ENCODE results near the gene COL16A1.

The COL16A1 gene

DNA sequence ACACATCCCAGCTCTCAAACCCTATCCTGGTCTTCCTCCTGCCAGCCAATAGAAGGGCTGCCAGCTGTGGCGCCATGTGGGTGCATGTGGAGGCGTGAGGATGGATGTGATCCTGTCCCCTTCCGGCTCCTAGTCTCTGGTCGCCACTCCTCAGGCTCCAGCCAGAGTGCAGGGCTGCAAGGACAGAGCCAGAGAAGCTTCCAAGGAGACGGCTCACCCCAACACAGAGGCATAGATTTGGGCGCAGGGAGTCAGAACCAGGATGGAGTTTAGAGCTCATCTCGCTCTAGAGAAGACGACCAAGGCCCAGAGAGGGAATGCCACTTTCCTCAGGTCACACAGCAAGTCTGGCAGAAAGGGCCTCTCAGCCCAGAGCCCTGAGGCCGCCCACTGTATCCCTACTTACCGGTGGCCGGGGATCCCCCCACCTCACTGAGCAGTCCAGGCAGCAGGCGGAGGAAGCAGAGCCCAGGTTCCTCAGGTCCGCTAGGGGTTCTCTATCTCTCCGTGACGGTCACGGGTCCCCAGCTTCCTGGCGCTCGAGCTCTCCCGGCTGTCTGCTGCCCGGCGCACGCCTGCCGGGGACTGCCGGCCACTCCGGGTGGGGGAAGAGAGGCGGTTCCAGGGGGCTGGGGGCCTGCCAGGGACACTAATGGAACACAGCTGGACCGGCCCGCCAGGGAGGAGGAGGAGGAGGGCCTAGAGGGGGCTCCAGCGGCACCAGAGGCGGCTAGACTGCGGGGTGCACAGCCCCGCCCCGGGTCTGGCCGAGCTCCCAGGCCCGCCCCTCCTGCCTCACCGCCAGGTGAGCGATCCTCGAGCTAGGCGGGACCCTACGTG is at the start of gene COL16A1:
TSS of gene COL16A1 (minus strand) at position 587 of the 840 bp plus-strand sequence. CDS start 1,824 bp downstream, outside the sequence.
- DNase-seq, result peak; percentile 53

- no peak for DNase-seq
Observed at GRCh38 chr1:31752952-31753475, 49.2 kb upstream of the COL16A1 start.

- no peak for DNase-seq
Observed at GRCh38 chr1:31752258-31752657, 48.4 kb upstream of the COL16A1 start.

- no peak for DNase-seq
Observed at GRCh38 chr1:31751822-31752241, 48.0 kb upstream of the COL16A1 start.

DNA sequence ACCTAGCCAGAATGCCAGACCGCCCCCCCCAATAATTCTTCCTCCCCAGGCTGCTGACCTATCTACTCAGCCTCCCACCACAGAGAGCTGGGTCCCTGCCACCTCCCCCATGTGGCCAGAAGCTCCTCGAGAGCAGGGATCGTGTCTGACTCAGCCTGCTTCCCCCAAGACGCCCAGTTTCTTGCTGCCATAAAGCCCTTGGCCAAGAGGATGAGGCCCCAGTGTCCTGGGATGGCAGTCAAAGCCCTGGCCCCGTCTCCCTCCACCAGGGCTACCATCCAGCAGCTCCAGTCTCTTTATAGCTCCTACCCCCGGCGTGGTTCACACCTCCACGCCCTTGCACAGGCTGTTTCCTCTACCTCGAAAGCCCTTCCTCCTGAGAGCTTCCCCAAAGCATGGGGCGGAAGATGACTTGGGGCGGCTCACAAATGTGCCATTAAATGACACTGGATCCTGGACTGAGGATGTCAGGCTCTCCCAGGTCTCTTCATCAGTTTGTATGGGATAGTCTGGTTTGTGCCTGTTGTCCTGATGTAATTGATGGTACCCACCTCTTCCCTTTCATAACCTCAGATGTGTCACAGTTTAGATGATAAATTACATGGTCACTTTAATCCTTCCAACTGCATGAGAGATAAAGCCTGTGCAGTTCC is 47.2 kb upstream of the COL16A1 start:
- peak; percentile 83 for DNase-seq

DNA sequence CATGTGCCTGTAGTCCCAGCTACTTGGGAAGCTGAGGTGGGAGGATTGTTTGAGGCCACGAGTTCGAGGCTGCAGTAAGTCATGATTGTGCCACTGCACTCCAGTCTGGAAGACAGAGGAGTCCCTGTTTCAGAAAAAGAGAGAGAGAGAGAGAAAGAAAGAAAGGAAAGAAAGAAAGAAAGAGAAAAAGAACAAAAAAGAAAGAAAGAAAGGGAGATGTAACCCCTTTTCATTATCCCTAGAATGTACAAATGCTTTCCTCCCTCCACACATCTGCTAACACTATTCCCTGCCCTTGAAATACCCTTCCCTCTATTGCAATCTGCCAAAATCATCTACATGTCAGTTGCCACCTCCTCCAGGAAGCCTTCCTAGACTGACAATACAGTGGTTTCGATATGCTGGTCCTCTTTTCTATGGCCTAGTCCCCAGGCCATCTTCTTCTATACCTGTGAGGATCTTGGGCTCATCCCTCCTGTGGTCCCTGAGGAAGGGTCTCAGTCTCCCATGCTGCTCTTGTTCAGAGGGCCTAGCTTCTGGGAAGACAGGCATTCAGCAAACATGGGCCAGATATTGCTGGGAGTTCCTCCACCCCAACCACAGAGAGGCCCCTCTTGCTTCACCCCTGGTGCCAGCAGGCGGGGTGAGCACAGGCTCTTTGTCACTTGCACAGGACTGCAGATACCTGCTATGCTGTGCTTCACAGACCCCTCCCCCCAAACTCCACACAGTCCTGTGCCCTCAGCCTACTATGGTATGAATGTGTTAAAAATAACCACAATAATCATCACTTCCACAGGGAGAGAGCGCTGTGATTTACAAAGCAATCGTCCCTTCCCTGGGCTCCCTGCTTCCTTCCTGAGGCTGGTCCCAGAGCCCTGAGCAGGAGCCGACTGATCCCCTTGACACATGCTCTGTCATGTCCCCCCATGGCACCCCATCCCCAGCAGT is 46.2 kb upstream of the COL16A1 start:
- DNase-seq, result no peak

DNA sequence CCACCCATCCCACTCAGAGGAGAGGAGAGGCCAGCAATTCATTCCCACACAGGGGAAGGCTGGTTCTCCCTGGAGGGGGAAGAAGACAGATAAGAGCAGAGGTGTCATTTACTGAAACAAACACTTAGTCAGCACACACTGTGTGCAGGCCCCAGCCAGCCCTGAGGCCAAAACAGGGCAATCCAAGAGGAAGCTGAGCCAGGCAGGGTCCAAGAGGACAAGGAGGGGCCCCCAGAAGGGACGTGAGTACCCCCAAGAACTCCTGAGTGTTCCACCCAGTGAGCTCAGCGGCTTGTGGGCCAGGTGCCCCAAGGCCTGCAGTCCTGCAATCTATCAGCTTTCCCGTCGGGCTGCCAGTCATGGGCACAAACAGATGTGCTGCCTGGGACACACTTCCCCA is 44.5 kb upstream of the COL16A1 start:
- peak; percentile 30 for DNase-seq

GRCh38 chr1:31747304-31747703 is 43.5 kb upstream of the COL16A1 start:
- DNase-seq, result no peak

- no peak for DNase-seq
Observed at GRCh38 chr1:31746687-31747086, 42.9 kb upstream of the COL16A1 start.

DNA sequence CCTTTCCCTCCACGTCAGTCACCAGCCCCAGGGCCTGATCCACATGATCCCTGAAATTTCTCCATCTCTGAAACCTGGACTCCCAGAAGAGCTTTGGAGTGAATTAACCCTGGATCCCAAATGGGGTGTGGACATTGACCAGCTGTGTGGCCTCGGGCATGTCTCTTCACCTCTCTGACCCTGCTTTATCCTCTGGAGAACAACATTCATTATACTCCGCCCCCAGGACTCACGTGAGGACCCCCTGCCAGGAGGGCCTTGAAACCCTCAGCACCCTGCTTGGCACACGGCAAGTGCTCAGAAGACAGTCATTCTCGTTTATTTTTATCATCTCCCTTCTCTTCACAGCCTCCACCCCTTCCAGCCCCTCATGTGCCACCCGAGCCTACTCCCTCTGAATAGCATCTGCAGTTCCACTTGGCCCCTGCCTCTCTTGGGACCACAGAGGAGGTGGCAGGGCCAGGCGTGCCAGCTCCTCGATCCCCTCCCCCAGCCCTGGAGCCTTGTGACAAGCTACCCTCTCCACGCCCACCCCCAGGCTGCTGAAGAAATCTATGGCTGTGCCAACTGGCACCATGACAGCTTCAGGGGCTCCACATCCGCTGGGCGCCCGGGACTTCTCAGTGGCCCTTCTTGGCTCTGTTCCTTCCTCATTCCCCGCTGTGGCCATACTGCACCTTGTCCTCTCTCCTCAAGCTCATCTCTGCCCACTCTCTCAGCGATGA is 42.3 kb upstream of the COL16A1 start:
- no peak for DNase-seq

DNA sequence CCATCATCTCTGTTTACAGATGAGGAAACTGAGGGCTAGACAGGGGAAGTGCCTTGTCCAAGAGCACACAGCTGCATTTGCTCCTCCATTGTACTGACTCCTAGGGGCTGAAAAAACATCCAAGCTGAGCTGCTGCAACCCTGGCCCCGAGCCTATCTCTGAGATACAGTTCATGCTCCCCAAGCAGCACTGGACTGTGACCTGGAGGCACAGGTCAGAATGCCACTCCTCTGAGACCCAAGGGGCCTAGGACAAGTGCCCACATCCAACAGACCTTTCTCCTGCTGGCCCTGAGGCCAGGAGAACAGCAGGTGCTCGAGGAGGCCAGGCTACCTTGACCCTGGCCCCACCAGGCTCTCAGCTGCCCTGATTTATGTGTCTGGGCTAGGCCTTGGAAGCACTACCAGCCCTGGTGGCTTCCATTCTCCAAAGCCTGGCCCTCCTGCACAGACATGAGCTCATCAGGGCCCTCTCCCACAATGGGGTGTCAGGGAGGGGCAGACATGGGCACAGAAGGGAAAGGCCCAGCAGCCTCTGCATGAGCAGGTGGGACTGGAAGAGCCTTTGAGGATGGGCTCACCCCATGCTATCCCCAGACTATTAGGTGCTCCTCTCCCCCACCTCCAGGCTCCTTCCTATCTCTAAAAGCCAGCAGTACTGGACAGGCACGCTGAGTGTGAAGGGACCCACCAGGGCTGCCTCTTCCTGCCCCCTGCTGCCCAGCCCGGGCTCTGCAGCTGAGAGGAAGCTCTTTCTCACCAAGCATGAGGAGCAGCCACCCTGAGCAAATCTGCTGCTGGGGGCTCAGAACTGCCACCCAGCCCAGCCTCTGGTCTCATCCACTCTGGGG is 41.5 kb upstream of the COL16A1 start:
- DNase-seq, result peak; percentile 63

GRCh38 chr1:31744165-31744888 is 40.5 kb upstream of the COL16A1 start:
- DNase-seq, result no peak

- no peak for DNase-seq
Observed at GRCh38 chr1:31742462-31743212, 38.8 kb upstream of the COL16A1 start.

DNA sequence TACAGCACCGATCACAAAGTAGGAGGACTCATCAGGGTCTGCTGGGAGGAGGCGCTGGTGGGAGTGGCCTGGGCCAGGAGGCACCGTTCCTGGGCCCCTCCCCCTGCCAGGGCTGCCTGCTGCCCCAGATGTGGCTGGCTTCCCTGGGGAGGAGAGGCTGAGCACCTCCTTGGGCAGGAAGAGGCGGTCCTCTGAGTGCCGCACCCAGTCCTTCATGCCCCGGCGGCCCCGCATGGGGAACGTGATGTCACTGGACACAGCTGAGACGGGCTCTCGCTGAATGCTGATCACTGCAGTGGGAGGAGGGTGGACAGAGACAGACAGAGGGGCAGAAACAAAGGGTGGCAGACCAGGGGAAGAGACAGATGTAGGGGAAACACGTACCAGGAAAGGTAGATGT is 35.5 kb upstream of the COL16A1 start:
- no peak for DNase-seq

- DNase-seq, result no peak
Observed at GRCh38 chr1:31736675-31737074, 32.9 kb upstream of the COL16A1 start.

GRCh38 chr1:31735571-31735970 is 31.8 kb upstream of the COL16A1 start:
- DNase-seq, result no peak

GRCh38 chr1:31734582-31735107 is 30.8 kb upstream of the COL16A1 start:
- peak; percentile 25 for DNase-seq

DNA sequence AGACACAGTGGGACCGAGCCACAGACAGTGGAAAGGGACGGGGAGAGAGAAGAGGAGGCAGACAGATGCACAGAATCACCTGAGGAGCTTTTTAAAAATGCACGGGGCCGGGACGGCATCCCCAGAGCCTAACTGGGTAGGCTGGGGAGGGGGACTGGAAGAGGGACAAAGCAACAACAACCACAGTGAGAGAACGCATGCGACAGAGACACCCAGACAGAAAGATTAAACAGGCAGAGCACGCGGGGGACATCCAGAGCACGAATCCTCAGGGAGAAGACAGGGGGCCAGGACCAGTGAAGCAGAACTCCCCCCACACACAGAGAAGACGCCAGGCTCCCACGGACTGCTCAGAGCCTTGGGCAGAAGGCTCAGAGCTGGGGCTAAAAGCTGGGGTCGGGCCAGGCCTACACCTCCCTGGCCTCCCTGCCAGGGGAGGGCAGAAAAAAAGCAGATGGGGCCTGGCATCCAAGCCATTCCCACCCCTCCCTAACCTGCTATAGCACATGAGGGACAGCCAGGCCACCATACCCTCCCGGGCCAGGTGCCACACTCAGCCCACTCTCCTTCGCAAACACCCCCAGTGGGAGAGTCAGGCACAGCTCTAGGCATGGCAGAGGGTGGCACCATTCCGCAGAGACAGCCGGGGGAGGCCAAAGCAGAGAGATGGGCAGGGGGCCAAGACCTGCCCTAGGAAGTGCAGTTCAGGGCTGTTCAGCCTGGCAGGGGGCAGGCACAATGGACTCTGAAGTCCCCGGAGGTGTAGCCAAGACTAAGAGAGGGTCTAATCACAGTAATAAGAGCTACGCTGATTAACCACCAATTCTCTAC is 29.8 kb upstream of the COL16A1 start:
- no peak for DNase-seq
